HepG2 (cell line): ENCODE data around the gene IGF2BP3. TPM values are rescaled to one million over a fixed set of nuclear protein-coding genes. Genes with fewer than 3 reads are reported as not detected.
A peak's percentile ranks its signal among the peaks of the same experiment; 100 is the strongest.

Experiments
- ATAC-seq: fragments of 200-7000 bp; cut with Tn5 transposase; 3 replicates; pipeline ENCODE4 v1.9.1; 2020; ENCODE audit warnings: mild to moderate bottlenecking, moderate library complexity
- BruUV-seq: library from RNA; stranded (reverse); fragments of 400-500 nt; replicated peaks from 2 replicates; lab custom pipeline; 2021; lab: Mats Ljungman, UMichigan
- CTCF ChIA-PET: fragments of 300-600 bp; formaldehyde crosslinking; extraction: SDS; loops from one replicate; lab custom pipeline; 2021; ENCODE audit warnings: low total read pairs, inconsistent platforms, low intra/inter-chr PET ratio; lab: Yijun Ruan, JAX
- POLR2A ChIA-PET: fragments of 350-600 bp; sonication (Branson Sonifier 250); formaldehyde crosslinking; loops from one replicate; lab custom pipeline; 2020; ENCODE audit warnings: antibody characterized with exemption, inconsistent platforms; lab: Yijun Ruan, JAX
- DNase-seq: peaks from one replicate; pipeline ENCODE4 v3.0.0-alpha.2; 2015; ENCODE audit warnings: low spot score
- FAIRE-seq: peaks from 3 replicates; lab custom pipeline; 2011; peaks lifted over from hg19 to GRCh38; lab: Jason Lieb, UNC
- H2AFZ ChIP-seq: one replicate; pipeline ENCODE4 v1.6.1; 2011; ENCODE audit warnings: low read length, inconsistent platforms
- H3K27ac ChIP-seq: fragments of 300-600 bp; 3 replicates; pipeline ENCODE4 v1.8.0; 2011; ENCODE audit warnings: mixed run types, mild to moderate bottlenecking, mixed read lengths, low read length, inconsistent platforms; ENCODE audit not compliant: insufficient read depth; ENCODE audit errors: extremely low read length
- H3K27me3 ChIP-seq, 2 experiments: fragments of 200-600 bp in 1 of 2; 2 replicates in 1 of 2; 3 replicates in 1 of 2; pipeline versions ENCODE4 v1.6.0 to v1.8.0; 2011; ENCODE audit warnings: low read length in 2 of 2, mild to moderate bottlenecking in 2 of 2, moderate library complexity in 2 of 2, inconsistent platforms in 1 of 2; ENCODE audit not compliant: insufficient read depth in 2 of 2, control insufficient read depth in 1 of 2
- H3K36me3 ChIP-seq, 2 experiments: fragments of 200-600 bp in 1 of 2; replicated peaks in 1 of 2; 2 replicates in 1 of 2; 3 replicates in 1 of 2; pipeline versions ENCODE4 v1.5.1 to v1.8.0; 2011; ENCODE audit warnings: low read length in 2 of 2, inconsistent platforms in 1 of 2; ENCODE audit not compliant: insufficient read depth in 2 of 2, control insufficient read depth in 1 of 2
- H3K4me1 ChIP-seq: 2 replicates; pipeline ENCODE4 v1.5.1; 2012; ENCODE audit warnings: low read length, inconsistent platforms; ENCODE audit not compliant: insufficient read depth
- H3K4me2 ChIP-seq: 2 replicates; pipeline ENCODE4 v1.6.0; 2011; ENCODE audit warnings: low read depth, low read length, inconsistent platforms
- H3K4me3 ChIP-seq, 3 experiments: fragments of 200-600 bp in 1 of 3; sonication (generic), shearing (Covaris generic) in 1 of 3; replicated peaks in 1 of 3; 2 replicates each; pipeline ENCODE4 v1.5.1; 2011 to 2016; ENCODE audit warnings: low read length in 3 of 3, inconsistent platforms in 2 of 3, low read depth in 2 of 3, mild to moderate bottlenecking in 2 of 3, control low read depth in 1 of 3, mixed read lengths in 1 of 3; ENCODE audit not compliant: insufficient read depth in 1 of 3
- H3K79me2 ChIP-seq: one replicate; pipeline ENCODE4 v1.6.1; 2011; ENCODE audit warnings: low read length, inconsistent platforms; ENCODE audit not compliant: insufficient read depth
- H3K9ac ChIP-seq: 2 replicates; pipeline ENCODE4 v1.6.0; 2011; ENCODE audit warnings: mild to moderate bottlenecking, low read depth, low read length, inconsistent platforms; ENCODE audit not compliant: insufficient read depth
- H3K9me3 ChIP-seq: 2 replicates; pipeline ENCODE4 v1.5.1; 2012; ENCODE audit warnings: mild to moderate bottlenecking, low read length
- H4K20me1 ChIP-seq: 2 replicates; pipeline ENCODE4 v1.6.0; 2011; ENCODE audit warnings: inconsistent platforms, mild to moderate bottlenecking, low read length, moderate library complexity; ENCODE audit not compliant: insufficient read depth
- CENPT ChIP-seq: sonication (generic); formaldehyde crosslinking; IDR thresholded peaks from 2 replicates; pipeline ENCODE4 v1.8.0; 2022; ENCODE audit warnings: low read depth, mild to moderate bottlenecking, moderate library complexity, missing genetic modification reagents
- FOXM1 ChIP-seq: sonication (generic); formaldehyde crosslinking; IDR thresholded peaks from 2 replicates; pipeline ENCODE4 v1.5.0; 2020; ENCODE audit warnings: missing genetic modification reagents
- GABPA ChIP-seq, 2 experiments: IDR thresholded peaks; 2 replicates each; pipeline ENCODE4 v1.6.1; 2011 to 2016; ENCODE audit warnings: low read depth in 2 of 2, low read length in 1 of 2, missing biosample characterization in 1 of 2, missing genetic modification characterization in 1 of 2
- HNF4A ChIP-seq: sonication (generic); formaldehyde crosslinking; IDR thresholded peaks from 2 replicates; pipeline ENCODE4 v1.4.0; 2020; ENCODE audit warnings: missing genetic modification reagents
- HNRNPH1 ChIP-seq: fragments of 200-400 bp; formaldehyde crosslinking; optimal IDR thresholded peaks from 2 replicates; pipeline ENCODE3; 2017; ENCODE audit warnings: mild to moderate bottlenecking, low read depth, low read length
- KLF16 ChIP-seq, 2 experiments: sonication (generic) in 1 of 2; formaldehyde crosslinking in 1 of 2; IDR thresholded peaks; 2 replicates each; pipeline versions ENCODE4 v1.6.1 to v1.8.0; 2016 to 2023; ENCODE audit warnings: missing genetic modification reagents in 2 of 2, missing compliant biosample characterization in 1 of 2
- MYC ChIP-seq: sonication (generic); formaldehyde crosslinking; IDR thresholded peaks from 2 replicates; pipeline ENCODE4 v1.9.0; 2021; ENCODE audit warnings: missing genetic modification reagents, borderline replicate concordance
- SP2 ChIP-seq: sonication (generic); formaldehyde crosslinking; IDR thresholded peaks from 2 replicates; pipeline ENCODE4 v1.5.1; 2020; ENCODE audit warnings: mild to moderate bottlenecking, missing genetic modification reagents
- ZNF136 ChIP-seq: sonication (generic); formaldehyde crosslinking; IDR thresholded peaks from 2 replicates; pipeline ENCODE4 v1.8.1; 2022; ENCODE audit warnings: low read depth, mild to moderate bottlenecking, moderate library complexity, missing genetic modification reagents
- ZNF230 ChIP-seq: sonication (generic); formaldehyde crosslinking; IDR thresholded peaks from 2 replicates; pipeline ENCODE4 v1.4.0; 2020; ENCODE audit warnings: mild to moderate bottlenecking, missing genetic modification reagents
- ZNF24 ChIP-seq: fragments of 450-650 bp; IDR thresholded peaks from 2 replicates; pipeline ENCODE4 v1.6.1; 2017; ENCODE audit warnings: antibody characterized with exemption, mild to moderate bottlenecking
- WGBS: methylation state at CpG from one replicate; pipeline ENCODE4 v1.1.6; 2017; ENCODE audit warnings: low lambda C conversion rate; 5-methylcytosine and 5-hydroxymethylcytosine counted together
- in situ Hi-C: cut with HindIII; loops from 2 replicates; pipeline ENCODE4 v1.10.0; 2017; ENCODE audit warnings: low pct_unique_long_range_greater_than_20kb; ENCODE audit not compliant: extremely low pct_ligation_motif_present
- intact Hi-C: fragments of 100-400 bp; cut with micrococcal nuclease; formaldehyde crosslinking; loops from one replicate; pipeline ENCODE4 v1.10.0; 2022; ENCODE audit not compliant: unreplicated experiment
- polyA plus RNA-seq, 8 experiments: library from polyadenylated mRNA; depleted of rRNA in 3 of 8; stranded (reverse) in 7 of 8; unstranded in 1 of 8; fragments of >200 nt; fragmentation: Illumina TruSeq in 4 of 8; extraction: Trizol in 4 of 8; gene quantifications; 2 replicates each; pipeline versions ENCODE4 v1.2.1 to v1.2.3, GENCODE V29; 2011 to 2016; ENCODE audit warnings: low read depth in 4 of 8, missing spikeins in 1 of 8, mixed read lengths in 1 of 8; ENCODE audit not compliant: insufficient read depth in 1 of 8
- total RNA-seq, 5 experiments: library from RNA; depleted of rRNA; stranded (reverse); fragments of >200 nt; fragmentation: Illumina TruSeq; extraction: Trizol; gene quantifications; 2 replicates each; pipeline ENCODE4 v1.2.3, GENCODE V29; 2016; ENCODE audit warnings: low read depth in 1 of 5
- TF ChIP-seq, protein P1 (sequence below): sonication (generic); formaldehyde crosslinking; IDR thresholded peaks from 2 replicates; pipeline ENCODE4 v1.8.0; 2022; ENCODE audit warnings: mild to moderate bottlenecking, missing genetic modification reagents
- TF ChIP-seq, protein P2 (sequence below): sonication (generic); formaldehyde crosslinking; IDR thresholded peaks from 2 replicates; pipeline ENCODE4 v1.5.1; 2020; ENCODE audit warnings: missing genetic modification reagents, mild to moderate bottlenecking, borderline replicate concordance
- TF ChIP-seq, protein P3 (sequence below), 2 experiments: sonication (generic) in 1 of 2; formaldehyde crosslinking in 1 of 2; IDR thresholded peaks; 2 replicates each; pipeline versions ENCODE4 v1.4.0 to v1.6.1; 2016 to 2020; ENCODE audit warnings: borderline replicate concordance in 1 of 2, low read depth in 1 of 2, mild to moderate bottlenecking in 1 of 2, missing genetic modification reagents in 1 of 2

Gene IGF2BP3
- total and polyA plus RNA-seq, 2 of the 13 experiments (the other 11 are each of a cell fraction or from before 2014, with no cell fraction given) = 37.7 to 39.5 TPM

DNA sequence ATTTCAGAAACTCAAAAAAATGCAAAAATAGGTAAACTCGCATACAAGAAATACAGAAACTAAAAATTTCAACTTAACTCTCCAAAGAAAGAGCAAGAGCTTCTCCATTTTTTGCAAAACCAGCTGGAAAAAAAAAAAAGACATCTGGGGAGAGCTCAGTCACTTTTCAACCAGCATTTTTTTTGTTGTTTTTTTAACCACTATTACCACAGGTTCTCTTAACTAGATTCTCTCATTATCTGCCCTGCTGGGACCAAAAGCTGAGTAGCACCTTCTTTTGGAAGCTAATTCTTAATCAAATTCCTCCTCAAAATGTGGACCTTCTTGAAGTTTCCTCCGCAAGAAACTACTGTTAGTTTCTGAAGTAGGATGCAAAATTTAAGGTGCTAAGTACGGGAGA lies 14.2 kb downstream of the IGF2BP3 start (continued):
- TF ChIP-seq SP2 (no peak), MYC (no peak), FOXM1 (CRISPR knock-in tag) (no peak), ZNF24 (no peak), KLF16 (CRISPR knock-in tag; IDR thresholded peaks at IDR 0.05) (no peak)
- TF ChIP-seq, protein P1, sequence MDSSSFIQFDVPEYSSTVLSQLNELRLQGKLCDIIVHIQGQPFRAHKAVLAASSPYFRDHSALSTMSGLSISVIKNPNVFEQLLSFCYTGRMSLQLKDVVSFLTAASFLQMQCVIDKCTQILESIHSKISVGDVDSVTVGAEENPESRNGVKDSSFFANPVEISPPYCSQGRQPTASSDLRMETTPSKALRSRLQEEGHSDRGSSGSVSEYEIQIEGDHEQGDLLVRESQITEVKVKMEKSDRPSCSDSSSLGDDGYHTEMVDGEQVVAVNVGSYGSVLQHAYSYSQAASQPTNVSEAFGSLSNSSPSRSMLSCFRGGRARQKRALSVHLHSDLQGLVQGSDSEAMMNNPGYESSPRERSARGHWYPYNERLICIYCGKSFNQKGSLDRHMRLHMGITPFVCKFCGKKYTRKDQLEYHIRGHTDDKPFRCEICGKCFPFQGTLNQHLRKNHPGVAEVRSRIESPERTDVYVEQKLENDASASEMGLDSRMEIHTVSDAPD = no peak

DNA sequence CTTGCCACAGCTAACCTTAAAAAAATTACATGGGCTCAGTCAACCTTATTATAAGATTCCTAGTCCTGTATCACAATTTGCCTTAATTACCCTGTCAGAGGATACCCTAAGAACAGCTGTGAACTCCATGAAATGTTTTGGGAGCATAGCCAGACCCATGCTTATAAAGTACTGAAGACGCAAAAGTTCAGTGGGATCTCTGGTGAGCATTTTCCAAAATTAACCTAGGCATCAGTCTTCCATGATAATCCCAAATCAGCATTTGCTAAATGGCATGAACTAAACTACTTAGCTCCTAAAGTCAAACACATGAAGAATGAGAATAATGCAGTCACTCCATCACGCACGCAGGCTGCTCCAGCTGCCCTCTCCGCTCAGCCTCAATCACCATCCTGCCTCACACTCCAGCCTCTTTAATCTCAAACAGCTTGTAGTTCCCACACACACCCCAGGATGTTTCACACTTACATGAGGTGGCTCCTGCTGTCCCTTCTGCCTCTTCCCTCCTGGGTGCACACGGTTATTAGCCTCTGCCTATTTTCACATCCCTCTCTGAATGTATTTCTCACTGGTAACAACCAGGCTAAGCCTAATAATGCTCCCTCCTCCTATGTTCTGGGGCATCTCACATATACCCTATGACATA lies 15.3 kb downstream of the IGF2BP3 start:
- in situ Hi-C loops = no loop called here
- Histone ChIP-seq H3K36me3 (peaks cover 5 to 50% of the 10 kb centered on the region in 2 experiments), H3K27me3 (no peaks in the 10 kb centered on the region), H2AFZ (no peak overlapping the region), H3K79me2 (peaks cover 93% of the 10 kb centered on the region), H3K9ac (no peak overlapping the region), H3K4me1 (0 out of 2 replicates have a peak, but pooled peaks cover 13% of the 10 kb centered on the region), H3K9me3 (no peaks in the 10 kb centered on the region), H3K4me3 (no peak overlapping the region), H4K20me1 (peaks cover 19% of the 10 kb centered on the region; the same call in 1 of the 2 replicates), H3K4me2 (no peak overlapping the region), H3K27ac (no peak overlapping the region)
- FAIRE-seq (peak; percentile 8), ATAC-seq (no peak), DNase-seq (no peak)
- ChIA-PET CTCF (no interaction called here), POLR2A (interaction anchor here (1.9 kb wide), 1 partner anchor 8 kb away, joined by 5 read pairs; no protein-coding TSS in a partner anchor)
- 96% methylated on average over 5 of the region's 5 CpGs for WGBS
- TSS peak; percentile 10 for BruUV-seq
- intact Hi-C loops = no loop called here
- TF ChIP-seq, protein P2, sequence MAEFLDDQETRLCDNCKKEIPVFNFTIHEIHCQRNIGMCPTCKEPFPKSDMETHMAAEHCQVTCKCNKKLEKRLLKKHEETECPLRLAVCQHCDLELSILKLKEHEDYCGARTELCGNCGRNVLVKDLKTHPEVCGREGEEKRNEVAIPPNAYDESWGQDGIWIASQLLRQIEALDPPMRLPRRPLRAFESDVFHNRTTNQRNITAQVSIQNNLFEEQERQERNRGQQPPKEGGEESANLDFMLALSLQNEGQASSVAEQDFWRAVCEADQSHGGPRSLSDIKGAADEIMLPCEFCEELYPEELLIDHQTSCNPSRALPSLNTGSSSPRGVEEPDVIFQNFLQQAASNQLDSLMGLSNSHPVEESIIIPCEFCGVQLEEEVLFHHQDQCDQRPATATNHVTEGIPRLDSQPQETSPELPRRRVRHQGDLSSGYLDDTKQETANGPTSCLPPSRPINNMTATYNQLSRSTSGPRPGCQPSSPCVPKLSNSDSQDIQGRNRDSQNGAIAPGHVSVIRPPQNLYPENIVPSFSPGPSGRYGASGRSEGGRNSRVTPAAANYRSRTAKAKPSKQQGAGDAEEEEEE (CRISPR knock-in tag) = no peak
- TF ChIP-seq, protein P3, sequence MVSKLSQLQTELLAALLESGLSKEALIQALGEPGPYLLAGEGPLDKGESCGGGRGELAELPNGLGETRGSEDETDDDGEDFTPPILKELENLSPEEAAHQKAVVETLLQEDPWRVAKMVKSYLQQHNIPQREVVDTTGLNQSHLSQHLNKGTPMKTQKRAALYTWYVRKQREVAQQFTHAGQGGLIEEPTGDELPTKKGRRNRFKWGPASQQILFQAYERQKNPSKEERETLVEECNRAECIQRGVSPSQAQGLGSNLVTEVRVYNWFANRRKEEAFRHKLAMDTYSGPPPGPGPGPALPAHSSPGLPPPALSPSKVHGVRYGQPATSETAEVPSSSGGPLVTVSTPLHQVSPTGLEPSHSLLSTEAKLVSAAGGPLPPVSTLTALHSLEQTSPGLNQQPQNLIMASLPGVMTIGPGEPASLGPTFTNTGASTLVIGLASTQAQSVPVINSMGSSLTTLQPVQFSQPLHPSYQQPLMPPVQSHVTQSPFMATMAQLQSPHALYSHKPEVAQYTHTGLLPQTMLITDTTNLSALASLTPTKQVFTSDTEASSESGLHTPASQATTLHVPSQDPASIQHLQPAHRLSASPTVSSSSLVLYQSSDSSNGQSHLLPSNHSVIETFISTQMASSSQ (IDR thresholded peaks at IDR 0.05; ENCODE audit: low read depth) = no peak
- TF ChIP-seq, protein P3 (CRISPR knock-in tag; IDR thresholded peaks at IDR 0.05; ENCODE audit: borderline replicate concordance) = no peak
- no peak for TF ChIP-seq FOXM1 (CRISPR knock-in tag)
- TF ChIP-seq GABPA (IDR thresholded peaks at IDR 0.05; ENCODE audit: low read depth, low read length) = no peak
- no peak for TF ChIP-seq GABPA (CRISPR knock-in tag; IDR thresholded peaks at IDR 0.05; ENCODE audit: low read depth)
- TF ChIP-seq ZNF230 (CRISPR knock-in tag) = no peak
- TF ChIP-seq ZNF136 (CRISPR knock-in tag) = no peak
- TF ChIP-seq HNF4A (CRISPR knock-in tag) = no peak
- TF ChIP-seq HNRNPH1 = no peak
- no peak for TF ChIP-seq CENPT (CRISPR knock-in tag)
